GM12878 (cell line): ENCODE measurements around the gene NFU1. TPM values are rescaled to one million over a fixed set of nuclear protein-coding genes. Genes with fewer than 3 reads are reported as not detected.

ENCODE experiments used
- ATAC-seq: fragments of 200-7000 bp; cut with Tn5 transposase; 3 replicates; pipeline ENCODE4 v1.9.1; 2020; ENCODE audit warnings: mild to moderate bottlenecking, moderate library complexity
- Bru-seq: library from RNA; stranded (reverse); fragments of 400-500 nt; gene quantifications from one replicate; lab custom pipeline; 2021; lab: Mats Ljungman, UMichigan
- BruChase-seq, 2 experiments: library from RNA; stranded (reverse); fragments of 400-500 nt; gene quantifications; one replicate each; lab custom pipeline; 2021; lab: Mats Ljungman, UMichigan
- BruUV-seq: library from RNA; stranded (reverse); fragments of 400-500 nt; replicated peaks from 2 replicates; lab custom pipeline; 2021; lab: Mats Ljungman, UMichigan
- CTCF ChIA-PET: fragments of 300-600 bp; sonication (Branson Sonifier 250); formaldehyde crosslinking; extraction: SDS; loops from one replicate; lab custom pipeline; 2021; ENCODE audit warnings: inconsistent platforms; lab: Yijun Ruan, JAX
- POLR2A ChIA-PET: fragments of 350-600 bp; formaldehyde crosslinking; extraction: SDS; loops from one replicate; lab custom pipeline; 2021; ENCODE audit warnings: inconsistent platforms; lab: Charles Lee
- RAD21 ChIA-PET: fragments of 300-600 bp; sonication (Branson Sonifier 250); formaldehyde crosslinking; loops from one replicate; lab custom pipeline; 2023; ENCODE audit warnings: antibody characterized with exemption; ENCODE audit not compliant: unreplicated experiment; lab: Charles Lee
- SMC1A ChIA-PET: fragments of 300-600 bp; sonication (Branson Sonifier 250); formaldehyde crosslinking; loops from one replicate; lab custom pipeline; 2023; ENCODE audit not compliant: unreplicated experiment, uncharacterized antibody; lab: Charles Lee
- DNase-seq: peaks from one replicate; pipeline ENCODE4 v3.0.0-alpha.2; 2011; ENCODE audit warnings: low read depth, low spot score
- FAIRE-seq: peaks from 3 replicates; lab custom pipeline; 2011; peaks lifted over from hg19 to GRCh38; lab: Jason Lieb, UNC
- H2AFZ ChIP-seq: 2 replicates; pipeline ENCODE4 v1.6.0; 2011; ENCODE audit warnings: low read depth, low read length, control low read depth; ENCODE audit not compliant: control insufficient read depth
- H3K27ac ChIP-seq: 2 replicates; pipeline ENCODE4 v1.5.1; 2011; ENCODE audit warnings: control low read depth; ENCODE audit not compliant: control insufficient read depth, insufficient read depth
- H3K27me3 ChIP-seq, 2 experiments: replicated peaks in 1 of 2; 2 replicates each; pipeline versions ENCODE4 v1.6.0 to v1.6.1; 2011; ENCODE audit warnings: low read length in 1 of 2; ENCODE audit not compliant: control insufficient read depth in 2 of 2, insufficient read depth in 2 of 2
- H3K36me3 ChIP-seq, 2 experiments: 2 replicates each; pipeline ENCODE4 v1.5.1; 2011; ENCODE audit warnings: low read length in 1 of 2; ENCODE audit not compliant: control insufficient read depth in 2 of 2, insufficient read depth in 2 of 2
- H3K4me1 ChIP-seq: 2 replicates; pipeline ENCODE4 v1.6.1; 2011; ENCODE audit warnings: mild to moderate bottlenecking, low read length, moderate library complexity, mixed read lengths; ENCODE audit not compliant: control insufficient read depth, insufficient read depth
- H3K4me2 ChIP-seq: 2 replicates; pipeline ENCODE4 v1.6.0; 2011; ENCODE audit warnings: control low read depth; ENCODE audit not compliant: control insufficient read depth, insufficient read depth
- H3K4me3 ChIP-seq: fragments of 200-600 bp; sonication (generic); 2 replicates; pipeline ENCODE4 v1.5.1; 2016
- H3K79me2 ChIP-seq: 2 replicates; pipeline ENCODE4 v1.6.0; 2011; ENCODE audit warnings: low read length; ENCODE audit not compliant: control insufficient read depth, insufficient read depth
- H3K9ac ChIP-seq: 2 replicates; pipeline ENCODE4 v1.8.0; 2011; ENCODE audit warnings: low read length, control low read depth, mixed read lengths; ENCODE audit not compliant: control insufficient read depth, insufficient read depth
- H3K9me3 ChIP-seq: replicated peaks from 3 replicates; pipeline ENCODE4 v1.5.1; 2011; ENCODE audit warnings: mild to moderate bottlenecking, low read length; ENCODE audit not compliant: control insufficient read depth, insufficient read depth
- H4K20me1 ChIP-seq: 2 replicates; pipeline ENCODE4 v1.6.0; 2011; ENCODE audit not compliant: control insufficient read depth, insufficient read depth
- GATAD2B ChIP-seq: fragments of 450-650 bp; conservative IDR thresholded peaks from 2 replicates; pipeline ENCODE4 v1.6.1; 2017; ENCODE audit warnings: low read depth, mild to moderate bottlenecking, moderate library complexity
- IKZF2 ChIP-seq, 2 experiments: fragments of 450-650 bp; IDR thresholded peaks; 2 replicates each; pipeline ENCODE4 v1.6.1; 2017; ENCODE audit warnings: mild to moderate bottlenecking in 2 of 2, moderate library complexity in 2 of 2
- NR2F1 ChIP-seq: fragments of 450-650 bp; conservative IDR thresholded peaks from 2 replicates; pipeline ENCODE4 v1.6.1; 2017; ENCODE audit warnings: mild to moderate bottlenecking
- SUZ12 ChIP-seq: fragments of 200-600 bp; sonication (generic); IDR thresholded peaks from one replicate; pipeline ENCODE4 v1.6.1; 2018; ENCODE audit warnings: antibody characterized with exemption, mild to moderate bottlenecking; ENCODE audit not compliant: unreplicated experiment
- WGBS: methylation state at CpG from one replicate; pipeline ENCODE4 v1.1.6; 2016; ENCODE audit warnings: low lambda C conversion rate; ENCODE audit not compliant: insufficient replicate concordance, insufficient coverage; ENCODE audit errors: missing lambda C conversion rate; 5-methylcytosine and 5-hydroxymethylcytosine counted together
- in situ Hi-C: fragments of 300-500 bp; cut with MboI; formaldehyde crosslinking; loops from 9 replicates; pipeline ENCODE4 v1.14.3; 2018; ENCODE audit warnings: mixed read lengths
- intact Hi-C: fragments of 100-400 bp; cut with micrococcal nuclease; formaldehyde crosslinking; loops from one replicate; pipeline ENCODE4 v1.14.2; 2022; ENCODE audit not compliant: unreplicated experiment
- long read RNA-seq, 2 experiments: library from polyadenylated mRNA; unstranded; transcript quantifications; one replicate each; pipeline ENCODE4 v2.0.0, GENCODE V29; 2019 to 2020
- polyA minus RNA-seq, 3 experiments: library from RNA; depleted of rRNA, polyadenylated mRNA; stranded (reverse); fragments of >200 nt; gene quantifications; 2 replicates each; pipeline ENCODE4 v1.2.3, GENCODE V29; 2011
- polyA plus RNA-seq, 11 experiments: library from polyadenylated mRNA; depleted of rRNA in 4 of 11; unstranded in 6 of 11; stranded (reverse) in 5 of 11; fragments of >200 nt; fragmentation: Nextera tagmentation in 4 of 11; fragmentation: Illumina TruSeq in 1 of 11; extraction: Ambion mirVana in 4 of 11; extraction: Trizol in 1 of 11; gene quantifications; 1 replicate in 1 of 11; 2 replicates in 10 of 11; pipeline versions ENCODE4 v1.2.1 to v1.2.3, GENCODE V29; 2011 to 2016; ENCODE audit warnings: inconsistent platforms in 2 of 11, missing spikeins in 2 of 11, low read depth in 1 of 11
- total RNA-seq, 4 experiments: library from RNA; depleted of rRNA in 3 of 4; stranded (reverse); fragments of >200 nt in 3 of 4; fragmentation: Illumina TruSeq in 1 of 4; extraction: Trizol in 1 of 4; gene quantifications; 2 replicates each; pipeline versions ENCODE4 v1.2.1 to v1.2.3, GENCODE V29; 2013 to 2021
- TF ChIP-seq, protein P1 (sequence below): fragments of 450-650 bp; IDR thresholded peaks from 2 replicates; pipeline ENCODE4 v1.6.1; 2016; ENCODE audit warnings: mild to moderate bottlenecking
- TF ChIP-seq, protein P2 (sequence below): fragments of 450-650 bp; conservative IDR thresholded peaks from 2 replicates; pipeline ENCODE4 v1.6.1; 2017; ENCODE audit warnings: mild to moderate bottlenecking, moderate library complexity
- TF ChIP-seq, protein P3 (sequence below): fragments of 450-650 bp; IDR thresholded peaks from 2 replicates; pipeline ENCODE4 v1.6.1; 2017; ENCODE audit warnings: mild to moderate bottlenecking, moderate library complexity

The NFU1 gene
- total RNA-seq (2013; cell fraction: nucleolus; rRNA removed): 8.7 and 12.0 TPM in 2 replicates
- total RNA-seq (2014; rRNA removed) (27.3 and 35.4 TPM in 2 replicates), total RNA-seq (2014; rRNA removed; fragmentation: Illumina TruSeq; extraction: Trizol) (45.0 and 45.6 TPM in 2 replicates), total RNA-seq (2021) (32.7 and 36.5 TPM in 2 replicates), polyA plus RNA-seq (2011; rRNA removed) (41.5 and 75.1 TPM in 2 replicates), polyA plus RNA-seq (2014; fragmentation: Illumina TruSeq; extraction: Trizol) (37.2 and 45.5 TPM in 2 replicates), polyA plus RNA-seq (2014; fragmentation: Nextera tagmentation; extraction: Ambion mirVana) (10 to 100 TPM; 38.5 to 61.2 TPM), polyA plus RNA-seq (2014; rRNA removed) (33.7 and 41.6 TPM in 2 replicates), polyA plus RNA-seq (2016; fragmentation: Nextera tagmentation; extraction: Ambion mirVana) (10 to 100 TPM; 84.0 to 86.0 TPM), polyA minus RNA-seq (2011; rRNA and poly(A)+ RNA removed) (8.4 and 11.3 TPM in 2 replicates), Bru-seq, nascent RNA (percentile 67 among the genes with signal in this experiment), BruChase-seq, experiment 1, labeled RNA remaining after a 6-hour chase (percentile 54 among the genes with signal in this experiment), BruChase-seq, experiment 2, labeled RNA remaining after a 2-hour chase (percentile 54 among the genes with signal in this experiment)
- 21.9 TPM for polyA plus RNA-seq (2011; ENCODE audit: low read depth)
- 14.5 and 15.2 TPM in 2 replicates for polyA plus RNA-seq (2011; cell fraction: cytosol; rRNA removed)
- 12.0 and 13.0 TPM in 2 replicates for polyA plus RNA-seq (2011; cell fraction: nucleus; rRNA removed)
- polyA plus RNA-seq (2012): 34.0 and 34.9 TPM in 2 replicates
- 3.1 and 6.0 TPM in 2 replicates for polyA minus RNA-seq (2011; cell fraction: cytosol; rRNA and poly(A)+ RNA removed)
- polyA minus RNA-seq (2011; cell fraction: nucleus; rRNA and poly(A)+ RNA removed): 3.4 and 4.3 TPM in 2 replicates
- long read RNA-seq, experiment 1, transcript NFU1-203 (8 exons, 1,467 nt): major isoform, 26 of 27 reads
- long read RNA-seq, experiment 1, partial matches to known transcripts: 0 of 27 reads
- long read RNA-seq, experiment 1, other reads (novel, unspliced or antisense): 0 of 27 reads
- long read RNA-seq, experiment 2, transcript NFU1-203 (8 exons, 1,467 nt): major isoform, 76 of 85 reads
- long read RNA-seq, experiment 2, partial matches to known transcripts: 3 of 85 reads
- long read RNA-seq, experiment 2, other reads (novel, unspliced or antisense): 5 of 85 reads

DNA sequence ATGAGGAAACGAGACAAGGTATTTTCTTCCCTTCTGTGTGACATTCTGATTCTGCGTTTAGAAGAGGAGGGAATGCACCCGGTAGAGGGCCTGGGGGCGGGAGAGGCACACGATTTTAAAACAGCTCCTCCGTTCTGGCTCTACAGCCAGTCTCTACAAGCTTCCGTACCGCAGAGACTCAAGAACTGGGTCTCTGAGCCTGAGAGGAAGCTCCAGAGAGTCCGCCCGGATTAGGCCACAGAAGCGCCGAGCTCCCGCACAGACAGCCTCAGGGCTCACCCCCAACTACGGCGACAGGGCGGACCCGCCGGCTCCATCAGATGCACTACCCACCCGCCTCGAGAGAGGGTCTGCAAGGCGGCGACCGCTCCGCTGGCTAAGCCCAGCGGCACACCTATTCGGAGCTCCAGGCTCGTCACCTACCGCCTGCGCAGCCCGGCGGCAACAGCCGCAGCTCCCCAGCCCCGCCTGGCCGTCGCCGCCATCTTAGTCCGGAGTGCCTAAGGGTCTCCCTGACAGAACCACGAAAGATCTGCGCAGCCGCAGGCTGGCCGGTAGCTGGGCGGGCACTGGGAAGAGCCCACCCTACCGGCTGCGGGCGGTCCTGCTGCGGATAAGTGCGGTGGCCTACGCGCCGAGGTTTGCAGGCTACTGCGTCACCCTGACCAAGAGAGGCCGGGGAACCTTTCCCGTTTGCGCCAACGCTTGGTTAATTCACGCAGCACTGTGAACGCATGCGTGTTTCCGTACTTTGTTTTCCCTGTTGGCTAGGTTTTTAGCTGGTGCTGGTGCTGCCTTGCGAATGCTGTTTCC is at the start of gene NFU1:
TSS of gene NFU1 (minus strand) at position 498 of the 813 bp plus-strand sequence. CDS start at position 485, 13 bp downstream.
- Histone ChIP-seq H3K4me3 (peak within 1 kb of the TSS; percentile 76), H3K4me1 (peaks cover 9% of the 10 kb centered on the region; the same call in 1 of the 2 replicates), H3K79me2 (peaks cover 10% of the 10 kb centered on the region), H2AFZ (peak within 1 kb of the TSS; percentile 92), H3K9ac (peak within 1 kb of the TSS; percentile 85), H3K9me3 (no peaks in the 10 kb centered on the region), H3K4me2 (peak within 1 kb of the TSS; percentile 77), H3K27me3 (no peaks in the 10 kb centered on the region), H3K36me3 (no peaks in the 10 kb centered on the region), H3K27ac (peak within 1 kb of the TSS; percentile 89), H4K20me1 (no peaks in the 10 kb centered on the region)
- intact Hi-C loops: loop anchor here (2.0 to 5.0 kb wide), 4 partner anchors 50 to 278 kb away; partner anchors contain the start of gene GFPT1
- ATAC-seq: peak; percentile 97
- ChIA-PET RAD21 (interaction anchor here (0.7 to 3.7 kb wide), 18 partner anchors 16 to 363 kb away, joined by 3 to 27 read pairs (median 4); no protein-coding TSS in a partner anchor), CTCF (interaction anchor here (0.6 to 4.1 kb wide), 26 partner anchors 12 to 1269 kb away, joined by 3 to 24 read pairs (median 4); partner anchors contain the start of genes APLF, FBXO48 and GFPT1), POLR2A (interaction anchor here (0.5 to 3.5 kb wide), 13 partner anchors 8 to 208 kb away, joined by 3 to 16 read pairs (median 4); partner anchors contain the start of genes AAK1 and GFPT1), SMC1A (interaction anchor here (0.7 to 2.7 kb wide), 20 partner anchors 8 to 332 kb away, joined by 3 to 15 read pairs (median 4); no protein-coding TSS in a partner anchor)
- DNase-seq: peak; percentile 79
- WGBS: under 1% methylated on average over 58 of the region's 60 CpGs
- in situ Hi-C loops: no loop called here
- peak; percentile 91 for FAIRE-seq
- TSS peak; percentile 83 for BruUV-seq
- TF ChIP-seq IKZF2 (IDR thresholded peaks at IDR 0.05) (peak; percentile 58 to 71), NR2F1 (no peak), GATAD2B (peak; percentile 85; the same call in 1 of the 2 replicates), SUZ12 (no peak)
- TF ChIP-seq, protein P1, sequence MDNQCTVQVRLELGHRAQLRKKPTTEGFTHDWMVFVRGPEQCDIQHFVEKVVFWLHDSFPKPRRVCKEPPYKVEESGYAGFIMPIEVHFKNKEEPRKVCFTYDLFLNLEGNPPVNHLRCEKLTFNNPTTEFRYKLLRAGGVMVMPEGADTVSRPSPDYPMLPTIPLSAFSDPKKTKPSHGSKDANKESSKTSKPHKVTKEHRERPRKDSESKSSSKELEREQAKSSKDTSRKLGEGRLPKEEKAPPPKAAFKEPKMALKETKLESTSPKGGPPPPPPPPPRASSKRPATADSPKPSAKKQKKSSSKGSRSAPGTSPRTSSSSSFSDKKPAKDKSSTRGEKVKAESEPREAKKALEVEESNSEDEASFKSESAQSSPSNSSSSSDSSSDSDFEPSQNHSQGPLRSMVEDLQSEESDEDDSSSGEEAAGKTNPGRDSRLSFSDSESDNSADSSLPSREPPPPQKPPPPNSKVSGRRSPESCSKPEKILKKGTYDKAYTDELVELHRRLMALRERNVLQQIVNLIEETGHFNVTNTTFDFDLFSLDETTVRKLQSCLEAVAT: peak; percentile 65; the same call in 1 of the 2 replicates
- TF ChIP-seq, protein P2, sequence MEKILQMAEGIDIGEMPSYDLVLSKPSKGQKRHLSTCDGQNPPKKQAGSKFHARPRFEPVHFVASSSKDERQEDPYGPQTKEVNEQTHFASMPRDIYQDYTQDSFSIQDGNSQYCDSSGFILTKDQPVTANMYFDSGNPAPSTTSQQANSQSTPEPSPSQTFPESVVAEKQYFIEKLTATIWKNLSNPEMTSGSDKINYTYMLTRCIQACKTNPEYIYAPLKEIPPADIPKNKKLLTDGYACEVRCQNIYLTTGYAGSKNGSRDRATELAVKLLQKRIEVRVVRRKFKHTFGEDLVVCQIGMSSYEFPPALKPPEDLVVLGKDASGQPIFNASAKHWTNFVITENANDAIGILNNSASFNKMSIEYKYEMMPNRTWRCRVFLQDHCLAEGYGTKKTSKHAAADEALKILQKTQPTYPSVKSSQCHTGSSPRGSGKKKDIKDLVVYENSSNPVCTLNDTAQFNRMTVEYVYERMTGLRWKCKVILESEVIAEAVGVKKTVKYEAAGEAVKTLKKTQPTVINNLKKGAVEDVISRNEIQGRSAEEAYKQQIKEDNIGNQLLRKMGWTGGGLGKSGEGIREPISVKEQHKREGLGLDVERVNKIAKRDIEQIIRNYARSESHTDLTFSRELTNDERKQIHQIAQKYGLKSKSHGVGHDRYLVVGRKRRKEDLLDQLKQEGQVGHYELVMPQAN: peak; percentile 69; the same call in 1 of the 2 replicates
- TF ChIP-seq, protein P3, sequence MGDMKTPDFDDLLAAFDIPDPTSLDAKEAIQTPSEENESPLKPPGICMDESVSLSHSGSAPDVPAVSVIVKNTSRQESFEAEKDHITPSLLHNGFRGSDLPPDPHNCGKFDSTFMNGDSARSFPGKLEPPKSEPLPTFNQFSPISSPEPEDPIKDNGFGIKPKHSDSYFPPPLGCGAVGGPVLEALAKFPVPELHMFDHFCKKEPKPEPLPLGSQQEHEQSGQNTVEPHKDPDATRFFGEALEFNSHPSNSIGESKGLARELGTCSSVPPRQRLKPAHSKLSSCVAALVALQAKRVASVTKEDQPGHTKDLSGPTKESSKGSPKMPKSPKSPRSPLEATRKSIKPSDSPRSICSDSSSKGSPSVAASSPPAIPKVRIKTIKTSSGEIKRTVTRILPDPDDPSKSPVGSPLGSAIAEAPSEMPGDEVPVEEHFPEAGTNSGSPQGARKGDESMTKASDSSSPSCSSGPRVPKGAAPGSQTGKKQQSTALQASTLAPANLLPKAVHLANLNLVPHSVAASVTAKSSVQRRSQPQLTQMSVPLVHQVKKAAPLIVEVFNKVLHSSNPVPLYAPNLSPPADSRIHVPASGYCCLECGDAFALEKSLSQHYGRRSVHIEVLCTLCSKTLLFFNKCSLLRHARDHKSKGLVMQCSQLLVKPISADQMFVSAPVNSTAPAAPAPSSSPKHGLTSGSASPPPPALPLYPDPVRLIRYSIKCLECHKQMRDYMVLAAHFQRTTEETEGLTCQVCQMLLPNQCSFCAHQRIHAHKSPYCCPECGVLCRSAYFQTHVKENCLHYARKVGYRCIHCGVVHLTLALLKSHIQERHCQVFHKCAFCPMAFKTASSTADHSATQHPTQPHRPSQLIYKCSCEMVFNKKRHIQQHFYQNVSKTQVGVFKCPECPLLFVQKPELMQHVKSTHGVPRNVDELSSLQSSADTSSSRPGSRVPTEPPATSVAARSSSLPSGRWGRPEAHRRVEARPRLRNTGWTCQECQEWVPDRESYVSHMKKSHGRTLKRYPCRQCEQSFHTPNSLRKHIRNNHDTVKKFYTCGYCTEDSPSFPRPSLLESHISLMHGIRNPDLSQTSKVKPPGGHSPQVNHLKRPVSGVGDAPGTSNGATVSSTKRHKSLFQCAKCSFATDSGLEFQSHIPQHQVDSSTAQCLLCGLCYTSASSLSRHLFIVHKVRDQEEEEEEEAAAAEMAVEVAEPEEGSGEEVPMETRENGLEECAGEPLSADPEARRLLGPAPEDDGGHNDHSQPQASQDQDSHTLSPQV: peak; percentile 79; the same call in 1 of the 2 replicates
